Endothelial cell of umbilical vein (primary cell): ENCODE results near the gene CRACR2A.

Source experiments
- CTCF ChIP-seq, 2 donors: IDR thresholded peaks; 1 replicate in 1 of 2; 2 replicates in 1 of 2; pipeline ENCODE4 v1.5.1; 2011; ENCODE audit warnings: low read length in 2 of 2, mild to moderate bottlenecking in 2 of 2, moderate library complexity in 2 of 2, control low read depth in 1 of 2, inconsistent platforms in 1 of 2, low read depth in 1 of 2; ENCODE audit not compliant: insufficient read depth in 1 of 2; ENCODE audit errors: extremely low read depth in 1 of 2
- EZH2 ChIP-seq: IDR thresholded peaks from 2 replicates; pipeline ENCODE4 v1.6.1; 2012; ENCODE audit warnings: borderline replicate concordance, low read depth, mild to moderate bottlenecking, moderate library complexity, low read length, inconsistent platforms; ENCODE audit not compliant: severe bottlenecking
- JUN ChIP-seq: IDR thresholded peaks from 2 replicates; pipeline ENCODE4 v1.6.1; 2011; ENCODE audit warnings: borderline replicate concordance, low read depth; ENCODE audit not compliant: insufficient read length, insufficient read depth
- MYC ChIP-seq: IDR thresholded peaks from one replicate; pipeline ENCODE4 v1.6.1; 2011; ENCODE audit warnings: mild to moderate bottlenecking, low read depth, low read length
- POLR2A ChIP-seq: IDR thresholded peaks from 2 replicates; pipeline ENCODE4 v1.6.1; 2012; ENCODE audit warnings: low read depth, mild to moderate bottlenecking, control low read depth, low read length
- POLR2AphosphoS5 ChIP-seq: IDR thresholded peaks from 2 replicates; pipeline ENCODE4 v1.6.1; 2012; ENCODE audit warnings: low read depth, mild to moderate bottlenecking, control low read depth, low read length, moderate library complexity; ENCODE audit not compliant: insufficient read depth
- TF ChIP-seq, protein P1 (sequence below): IDR thresholded peaks from 2 replicates; pipeline ENCODE4 v1.6.1; 2011; ENCODE audit not compliant: insufficient read depth, insufficient read length

- TF ChIP-seq CTCF (IDR thresholded peaks at IDR 0.05; ENCODE audit: extremely low read depth in 1 of 2, insufficient read depth in 1 of 2, low read depth in 1 of 2, low read length in 2 of 2) = no peak
- TF ChIP-seq, protein P1, sequence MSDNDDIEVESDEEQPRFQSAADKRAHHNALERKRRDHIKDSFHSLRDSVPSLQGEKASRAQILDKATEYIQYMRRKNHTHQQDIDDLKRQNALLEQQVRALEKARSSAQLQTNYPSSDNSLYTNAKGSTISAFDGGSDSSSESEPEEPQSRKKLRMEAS = no peak
- TF ChIP-seq POLR2A = no peak
- no peak for TF ChIP-seq JUN
- no peak for TF ChIP-seq EZH2
- TF ChIP-seq POLR2AphosphoS5 = no peak
- TF ChIP-seq MYC = no peak
Observed at GRCh38 chr12:3720772-3721171, 32.1 kb downstream of the CRACR2A start.
